IPS-NIHi11 (cell line): Measurements from ENCODE around the gene DNM1.
"Not testable (repeated sequence)": the region's sequence is repeated elsewhere in the genome, so short reads cannot be mapped to it uniquely, and the experiment has no call there.

Source experiments
- DNase-seq: peaks from one replicate; pipeline ENCODE4 v3.0.0; 2012; ENCODE audit warnings: mixed read lengths, low spot score

Gene DNM1

DNA sequence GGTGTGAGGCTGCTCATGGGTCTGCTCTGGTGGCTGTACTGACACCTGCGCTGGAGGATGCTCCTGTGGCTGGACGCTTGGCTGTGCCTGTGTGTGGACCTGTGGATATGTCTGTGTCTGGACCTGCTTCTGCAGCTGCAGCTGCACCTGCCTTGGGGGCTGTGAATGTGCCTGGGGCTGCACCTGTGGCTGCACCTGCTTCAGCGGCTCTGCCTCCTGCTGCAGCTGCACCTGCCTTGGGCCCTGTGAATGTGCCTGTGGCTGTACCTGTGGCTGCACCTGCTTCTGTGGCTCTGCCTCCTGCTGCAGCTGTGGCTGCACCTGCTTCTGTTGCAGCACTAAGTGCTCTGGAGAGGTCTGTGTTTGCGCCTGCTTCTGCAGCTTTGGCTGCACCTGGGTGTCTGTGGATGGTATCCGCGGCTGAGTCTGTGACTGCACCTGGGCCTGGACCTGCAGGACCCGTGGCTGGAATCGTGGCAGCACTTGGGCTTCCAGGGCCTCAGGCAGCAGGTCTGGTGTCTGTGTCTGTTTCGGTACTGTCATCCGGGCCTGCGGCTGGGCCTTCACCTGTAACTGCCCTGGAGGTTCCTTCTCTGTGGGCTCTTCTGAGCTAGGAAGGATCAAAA lies 24.3 kb upstream of the DNM1 start:
- DNase-seq: no peak

DNA sequence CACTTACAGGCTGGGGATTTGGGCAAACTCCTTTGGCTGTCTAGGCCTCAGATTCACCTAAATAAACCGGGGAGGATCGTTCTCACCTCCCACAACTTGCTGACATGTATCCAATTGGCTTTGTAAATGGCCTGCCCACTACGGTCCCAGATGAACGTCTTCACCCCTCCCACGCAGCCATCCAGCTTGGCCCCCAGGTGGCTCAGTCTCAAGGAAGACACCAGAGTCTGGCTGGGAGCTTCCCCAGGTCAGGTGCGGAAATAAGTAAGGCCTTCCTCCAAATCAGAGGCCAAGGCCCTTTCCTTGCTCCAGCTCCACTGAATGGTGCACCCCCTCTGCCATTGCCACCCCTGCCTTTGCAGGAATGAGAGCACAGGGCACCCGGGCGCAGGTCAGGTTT lies 23.2 kb upstream of the DNM1 start:
- no peak for DNase-seq

DNA sequence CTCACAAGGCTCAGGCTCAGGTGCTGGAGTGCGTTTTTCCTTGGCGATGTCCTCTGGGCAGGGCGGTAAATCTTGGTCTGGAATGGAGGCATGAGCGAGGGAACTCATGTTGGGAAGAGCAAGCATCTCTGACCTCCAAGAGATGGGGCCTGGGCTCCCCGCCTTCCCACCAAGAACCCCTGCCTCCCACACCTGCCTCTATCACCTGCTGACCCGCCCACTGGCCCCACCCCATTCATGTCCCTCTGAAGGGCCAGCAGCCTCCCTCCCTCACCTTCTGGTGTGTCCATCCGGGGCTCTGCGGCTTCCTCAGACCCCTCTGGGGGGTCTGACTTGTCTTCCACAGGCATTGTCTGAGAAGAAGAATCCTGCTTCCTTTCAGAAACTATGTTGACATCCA lies 22.7 kb upstream of the DNM1 start:
- no peak for DNase-seq

DNA sequence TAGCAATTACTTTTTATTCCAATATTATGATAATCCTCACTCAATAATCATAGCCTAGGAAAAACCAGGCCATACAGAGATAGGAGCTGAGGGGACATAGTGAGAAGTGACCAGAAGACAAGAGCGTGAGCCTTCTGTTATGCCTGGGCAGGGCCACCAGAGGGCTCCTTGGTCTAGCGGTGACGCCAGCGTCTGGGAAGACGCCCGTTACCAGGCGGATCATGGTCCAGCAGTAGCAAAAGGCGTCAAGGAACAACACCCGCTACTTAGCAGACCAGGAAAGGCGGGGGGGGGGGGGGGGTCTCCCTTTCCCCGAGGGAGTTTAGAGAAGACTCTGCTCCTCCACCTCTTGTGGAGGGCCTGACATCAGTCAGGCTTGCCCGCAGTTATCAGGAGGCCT lies 21.7 kb upstream of the DNM1 start:
- DNase-seq: not testable (repeated sequence)

DNA sequence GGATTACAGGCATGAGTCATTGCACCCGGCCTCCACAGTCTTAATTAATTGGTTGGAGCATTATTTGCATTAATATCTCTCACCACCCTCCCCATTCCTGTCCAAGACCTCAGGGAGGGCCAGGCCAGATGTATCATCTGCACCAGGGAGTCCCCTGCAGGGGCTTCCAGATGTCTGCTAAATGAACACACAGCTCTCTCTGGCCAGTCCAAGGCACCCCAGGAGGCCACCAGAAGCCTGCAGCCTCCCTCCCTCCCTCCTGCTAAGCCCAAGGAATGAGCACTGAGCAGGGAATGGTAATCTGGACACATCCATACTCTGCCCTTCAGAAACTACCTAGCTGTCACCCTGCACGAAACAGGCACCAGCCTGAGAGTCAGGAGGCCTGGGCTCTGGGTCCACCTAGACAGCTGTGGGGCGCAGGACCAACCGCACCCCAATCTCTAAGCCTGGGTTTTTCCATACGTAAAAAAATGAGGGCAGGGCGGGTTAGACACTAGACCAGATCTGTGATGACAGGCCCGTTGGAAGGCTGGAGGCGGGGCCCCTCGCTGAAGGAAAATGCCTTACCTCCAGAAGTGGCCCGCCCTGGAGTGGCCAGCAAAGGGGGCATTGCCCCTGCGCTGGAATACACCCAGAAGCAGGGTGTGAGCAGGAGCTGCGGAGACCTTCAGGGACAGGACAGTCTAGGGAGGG lies 20.1 kb upstream of the DNM1 start:
- no peak for DNase-seq

DNA sequence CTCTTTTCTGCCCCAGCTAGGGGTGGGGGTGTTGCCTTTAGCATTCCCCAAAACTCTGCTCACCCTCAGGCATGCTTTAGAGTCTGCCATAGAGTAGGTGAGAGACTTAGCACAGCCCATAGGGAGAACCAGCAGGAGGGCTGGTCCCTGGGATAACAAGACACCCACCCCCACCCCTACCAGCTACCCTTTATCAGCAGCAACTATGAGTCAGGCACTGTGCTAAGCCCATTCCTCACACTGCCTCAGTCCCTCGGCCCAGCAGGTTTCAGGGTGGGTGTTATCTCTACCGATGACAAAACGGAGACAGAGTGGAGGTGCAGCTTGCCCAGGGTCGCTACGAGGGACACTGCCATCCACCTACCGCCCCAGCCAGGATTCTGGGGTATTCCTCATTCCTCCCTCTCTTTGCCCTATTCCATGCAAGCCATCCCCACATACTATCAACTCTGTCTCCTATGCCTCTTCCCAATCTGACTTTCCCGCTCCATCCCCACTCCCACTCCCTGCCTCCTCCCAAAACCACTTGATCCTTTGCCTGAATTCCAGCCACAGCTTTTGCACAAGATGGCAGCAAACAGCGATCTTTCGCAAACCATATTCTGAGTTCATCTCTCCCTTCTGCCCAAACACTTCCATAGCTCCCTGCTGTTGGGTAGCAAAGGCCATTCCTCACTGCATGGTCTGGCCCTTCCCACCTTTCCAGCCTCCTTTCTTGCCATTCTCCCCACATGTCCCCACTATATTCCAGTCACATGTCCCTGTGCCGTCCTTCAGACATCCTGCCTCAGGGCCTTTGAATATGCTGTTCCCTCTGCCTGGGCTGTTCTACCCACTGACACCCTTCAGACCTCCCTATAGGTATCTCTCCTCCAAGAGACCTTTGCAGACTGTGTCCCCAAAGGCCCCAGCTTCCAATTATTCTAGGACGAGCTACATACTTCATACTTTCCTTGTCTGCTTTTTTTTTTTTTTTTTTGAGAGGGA lies 16.9 kb upstream of the DNM1 start:
- no peak for DNase-seq

DNA sequence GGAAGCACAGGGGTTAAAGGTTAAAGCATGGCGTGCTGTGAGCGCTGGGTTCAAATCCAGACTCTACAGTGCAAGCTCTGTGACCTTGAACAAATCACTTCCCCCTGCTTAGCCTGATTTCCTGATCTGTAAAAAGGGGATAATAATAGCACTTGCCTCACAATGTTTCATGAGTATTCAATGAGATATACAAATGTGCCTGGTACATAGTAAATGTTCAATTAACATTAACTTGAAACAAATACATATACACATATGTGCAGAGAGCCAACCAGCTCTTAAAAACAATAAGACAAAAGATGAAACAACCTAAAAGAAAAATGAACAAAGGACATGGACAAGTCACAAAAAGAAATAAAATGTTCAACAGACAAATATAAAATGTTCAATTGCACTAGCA lies 15.8 kb upstream of the DNM1 start:
- DNase-seq: no peak

DNA sequence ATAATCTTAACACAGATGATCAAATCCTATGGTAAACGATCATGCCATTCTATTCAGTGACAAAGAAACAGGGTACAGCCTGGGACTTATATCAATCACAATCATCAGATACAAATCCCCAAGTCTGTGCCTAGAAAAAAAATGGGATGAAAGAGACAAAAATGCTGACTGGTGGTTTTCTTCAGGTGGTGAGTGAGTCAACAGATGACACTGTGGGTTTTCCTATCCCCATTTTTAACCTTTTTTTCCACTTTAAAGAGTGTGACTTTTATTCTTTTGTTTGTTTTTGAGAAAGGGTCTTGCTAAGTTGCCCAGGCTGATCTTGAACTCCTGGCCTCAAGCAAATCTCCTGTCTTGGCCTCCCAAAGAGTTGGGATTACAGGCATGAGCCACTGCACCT lies 15.0 kb upstream of the DNM1 start:
- no peak for DNase-seq

DNA sequence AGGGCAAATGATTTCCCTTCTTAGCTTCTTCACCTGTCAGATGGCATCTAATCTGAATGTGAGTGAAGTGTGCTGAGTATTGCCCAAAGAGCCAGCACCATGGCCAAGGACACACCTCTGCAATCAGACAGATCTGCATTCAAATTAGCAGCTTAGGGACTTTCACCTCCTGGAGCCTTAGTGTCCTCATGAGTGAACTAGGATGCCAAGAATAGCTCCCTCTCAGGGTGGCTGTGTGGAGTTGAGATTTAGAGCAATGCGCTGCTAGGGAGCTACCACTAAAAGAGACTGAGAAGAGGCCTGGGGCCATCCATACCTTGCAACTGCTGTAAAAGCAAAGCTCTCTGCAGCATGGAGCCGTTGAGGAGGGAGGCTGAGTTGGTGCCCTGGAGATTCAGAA lies 13.2 kb upstream of the DNM1 start:
- DNase-seq: no peak

DNA sequence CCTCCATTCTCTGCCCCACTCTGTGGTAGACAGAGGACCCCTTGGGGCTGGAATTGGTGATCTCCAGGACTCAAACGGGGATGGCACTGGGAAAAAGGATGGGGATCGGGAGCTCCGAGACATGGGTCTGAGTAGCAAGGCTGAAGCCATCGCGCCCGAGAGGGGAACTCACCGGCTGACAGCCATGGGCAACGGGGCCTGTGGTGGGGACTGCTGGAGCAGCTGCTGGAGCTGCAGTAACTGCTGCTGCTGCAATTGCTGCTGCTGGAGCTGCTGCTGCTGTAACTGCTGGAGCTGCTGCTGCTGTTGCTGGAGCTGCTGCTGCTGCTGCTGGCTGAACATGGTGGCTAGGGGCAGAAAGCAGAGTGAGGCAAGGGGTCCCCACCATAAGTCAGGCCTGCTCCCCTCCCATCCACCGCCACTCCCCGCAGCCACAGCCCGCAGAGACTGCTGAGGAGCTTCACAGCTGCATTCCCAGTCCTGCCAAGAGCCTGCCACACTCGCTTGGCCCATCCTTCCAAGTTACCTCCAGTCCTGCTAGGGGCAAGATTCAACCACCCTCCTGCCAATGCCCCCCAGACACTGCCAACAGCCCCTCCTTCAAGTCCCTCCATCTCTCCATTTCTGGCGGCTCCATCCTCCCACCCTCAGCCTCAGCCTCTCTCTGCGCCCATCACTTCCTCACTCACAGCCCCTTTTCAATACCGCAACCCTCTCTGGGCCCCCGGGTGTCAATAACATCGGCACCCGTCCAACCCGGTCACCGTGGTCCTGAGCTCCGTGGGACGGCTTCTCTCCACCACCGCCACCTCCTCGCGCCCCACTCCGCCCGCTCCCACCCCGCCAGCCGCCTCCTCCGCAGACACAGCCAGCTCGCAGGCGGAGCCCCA lies 12.4 kb upstream of the DNM1 start:
- no peak for DNase-seq

DNA sequence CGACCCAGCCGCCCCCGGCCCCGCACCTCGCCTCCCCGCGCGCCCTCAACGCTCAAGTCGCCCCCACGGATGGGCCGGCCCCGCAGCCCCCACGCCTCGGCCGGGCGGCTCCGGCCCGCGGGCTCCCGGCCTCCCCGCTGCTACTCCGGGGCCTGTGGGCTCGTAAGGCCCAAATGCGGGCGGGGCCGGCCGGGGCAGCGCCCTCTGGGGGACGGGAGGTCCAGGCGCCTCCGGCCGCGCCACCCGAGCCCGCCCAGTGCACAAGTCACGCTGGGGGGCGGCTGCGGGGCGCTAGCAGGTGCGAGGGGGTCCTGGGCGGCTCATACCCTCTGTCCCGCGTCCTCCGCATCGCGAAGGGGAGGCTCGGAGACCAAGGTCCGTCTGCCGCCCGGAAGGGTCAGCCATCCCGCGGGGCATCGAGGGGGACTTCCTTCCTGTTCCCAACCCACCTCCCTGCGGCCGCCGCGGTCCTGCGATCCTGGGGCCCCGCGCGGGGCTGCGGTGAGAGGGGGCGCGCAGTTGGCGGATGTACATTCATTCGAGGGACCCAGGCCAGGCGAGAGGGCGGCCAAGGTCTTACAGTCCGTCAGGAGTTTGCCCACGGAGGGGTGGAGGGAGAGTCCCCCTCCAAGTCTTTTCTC lies 11.7 kb upstream of the DNM1 start, which contains the start of gene CIZ1:
Gene CIZ1 (minus strand): TSS at position 167 of the 641 bp plus-strand sequence. CDS start 715 bp downstream, outside the sequence.
- peak; percentile 98 for DNase-seq

DNA sequence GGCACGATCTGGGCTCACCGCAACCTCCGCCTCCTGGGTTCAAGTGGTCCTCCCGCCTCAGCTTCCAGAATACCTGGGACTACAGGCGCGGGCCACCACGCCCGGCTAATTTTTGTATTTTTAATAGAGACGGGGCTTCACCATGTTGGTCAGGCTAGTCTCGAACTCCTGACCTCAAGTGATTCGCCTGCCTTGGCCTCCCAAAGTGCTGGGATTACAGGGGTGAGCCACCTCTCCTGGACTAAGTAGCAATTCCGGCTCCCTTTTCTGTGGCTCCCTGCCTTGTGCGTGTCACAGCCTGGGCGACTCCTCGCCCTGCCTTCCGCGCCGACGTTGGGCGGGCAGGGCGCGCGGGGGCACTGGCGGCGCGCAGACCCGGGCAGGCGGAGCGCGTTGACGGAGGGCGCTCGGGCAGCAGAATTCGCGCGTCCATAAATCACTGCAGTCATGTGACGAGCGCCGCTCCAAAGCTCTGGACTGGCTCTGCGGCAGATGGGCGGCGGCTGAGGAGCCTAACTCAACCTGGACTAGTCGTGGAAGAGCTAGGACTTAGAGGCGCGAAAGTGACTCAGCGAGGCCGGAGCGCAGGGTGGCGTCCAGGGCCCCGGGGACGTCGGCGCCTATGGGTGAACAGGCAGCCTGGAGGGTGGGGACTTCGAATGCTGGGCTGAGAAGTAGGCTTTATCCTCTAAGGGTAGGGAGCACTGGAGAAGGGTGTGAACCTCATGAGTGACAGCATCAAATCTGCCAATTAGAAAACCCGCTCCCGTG lies 10.4 kb upstream of the DNM1 start:
- peak; percentile 59 for DNase-seq

DNA sequence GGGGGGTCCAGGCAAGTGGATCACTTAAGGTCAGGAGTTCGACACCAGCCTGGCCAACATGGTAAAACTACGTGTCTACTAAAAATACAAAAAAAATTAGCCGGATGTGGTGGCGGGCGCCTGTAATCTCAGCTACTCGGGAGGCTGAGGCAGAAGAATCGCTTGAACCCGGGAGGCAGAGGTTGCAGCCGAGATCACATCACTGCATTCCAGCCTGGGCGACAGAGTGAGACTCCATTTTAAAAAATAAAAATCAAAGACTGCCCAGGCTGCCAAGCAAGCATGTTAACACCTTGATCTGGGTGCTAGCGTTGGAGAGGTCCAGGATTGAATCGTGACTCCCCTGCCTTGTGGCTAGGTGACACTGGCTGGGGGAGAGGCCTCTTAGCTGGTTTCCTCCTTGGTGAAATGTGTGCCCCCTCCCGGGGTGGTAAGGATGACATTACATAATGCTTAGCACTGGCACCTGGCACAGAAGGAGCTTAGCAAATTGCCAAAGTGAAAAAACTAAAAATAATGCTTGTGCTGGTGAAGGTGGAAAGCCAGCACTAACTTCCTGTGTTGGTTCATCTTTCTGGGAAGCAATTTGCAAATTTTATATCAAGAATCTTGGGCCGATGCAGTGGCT lies 9.6 kb upstream of the DNM1 start:
- no peak for DNase-seq

DNA sequence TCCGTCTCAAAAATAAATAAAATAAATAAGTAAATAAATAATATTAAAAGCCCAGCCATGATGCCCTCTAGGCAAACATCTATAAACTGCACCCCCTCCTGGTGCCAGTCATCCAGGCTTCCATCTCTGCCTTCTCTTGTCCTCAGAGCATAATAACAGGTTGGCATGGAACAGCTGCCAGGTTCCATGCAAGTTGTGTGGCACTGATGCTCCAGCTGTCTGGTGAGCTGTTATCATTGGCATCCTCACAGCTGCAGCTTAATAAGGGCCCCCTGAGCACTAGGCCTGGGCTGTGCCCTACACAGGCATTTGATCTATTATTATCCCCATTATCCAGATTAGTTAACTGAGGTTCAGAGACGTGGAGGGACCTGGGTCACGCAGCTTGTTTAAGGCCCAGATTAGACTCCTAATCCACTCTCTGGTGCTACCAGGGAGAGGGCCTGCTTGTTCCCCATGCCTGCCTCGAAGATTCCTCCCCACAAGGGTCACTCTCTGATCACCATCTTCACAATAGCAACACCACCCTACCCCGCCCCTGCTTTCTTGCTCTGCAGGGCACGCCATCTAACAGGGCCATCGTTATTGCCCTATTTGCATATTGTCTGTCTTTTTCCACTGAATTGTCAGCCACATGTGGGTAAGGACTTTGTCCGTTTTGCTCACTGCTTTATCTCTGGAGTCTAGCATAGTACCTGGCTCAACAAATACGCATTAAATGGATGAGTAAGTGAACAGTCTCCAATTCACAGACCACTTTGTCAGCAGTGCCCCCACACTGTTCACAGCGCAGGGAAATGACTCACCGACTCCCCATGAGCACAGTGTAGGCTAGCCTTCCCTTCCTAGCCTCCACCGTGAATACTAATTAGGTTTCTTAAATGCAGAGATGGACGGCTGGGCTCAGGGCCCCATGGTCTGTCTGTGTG lies 1.5 kb upstream of the DNM1 start:
- no peak for DNase-seq

DNA sequence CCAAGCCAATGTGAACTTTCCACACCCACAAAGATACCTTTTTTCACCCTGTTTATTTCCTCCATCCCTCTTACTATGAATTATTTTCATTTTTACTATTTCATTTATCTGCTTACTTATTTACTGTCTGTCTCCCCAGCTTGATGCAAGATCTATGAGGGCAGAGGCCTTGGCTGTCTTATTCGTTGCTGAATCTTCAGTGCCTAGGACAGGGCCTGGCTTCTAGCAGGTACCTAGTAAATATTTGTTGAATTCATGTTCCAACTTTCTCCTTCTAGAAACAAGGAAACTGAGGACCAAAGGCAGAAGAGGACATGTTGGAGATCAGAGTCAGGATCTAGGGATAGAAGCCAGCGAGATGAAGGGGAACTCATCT lies 543 bp upstream of the DNM1 start:
- DNase-seq: no peak

DNA sequence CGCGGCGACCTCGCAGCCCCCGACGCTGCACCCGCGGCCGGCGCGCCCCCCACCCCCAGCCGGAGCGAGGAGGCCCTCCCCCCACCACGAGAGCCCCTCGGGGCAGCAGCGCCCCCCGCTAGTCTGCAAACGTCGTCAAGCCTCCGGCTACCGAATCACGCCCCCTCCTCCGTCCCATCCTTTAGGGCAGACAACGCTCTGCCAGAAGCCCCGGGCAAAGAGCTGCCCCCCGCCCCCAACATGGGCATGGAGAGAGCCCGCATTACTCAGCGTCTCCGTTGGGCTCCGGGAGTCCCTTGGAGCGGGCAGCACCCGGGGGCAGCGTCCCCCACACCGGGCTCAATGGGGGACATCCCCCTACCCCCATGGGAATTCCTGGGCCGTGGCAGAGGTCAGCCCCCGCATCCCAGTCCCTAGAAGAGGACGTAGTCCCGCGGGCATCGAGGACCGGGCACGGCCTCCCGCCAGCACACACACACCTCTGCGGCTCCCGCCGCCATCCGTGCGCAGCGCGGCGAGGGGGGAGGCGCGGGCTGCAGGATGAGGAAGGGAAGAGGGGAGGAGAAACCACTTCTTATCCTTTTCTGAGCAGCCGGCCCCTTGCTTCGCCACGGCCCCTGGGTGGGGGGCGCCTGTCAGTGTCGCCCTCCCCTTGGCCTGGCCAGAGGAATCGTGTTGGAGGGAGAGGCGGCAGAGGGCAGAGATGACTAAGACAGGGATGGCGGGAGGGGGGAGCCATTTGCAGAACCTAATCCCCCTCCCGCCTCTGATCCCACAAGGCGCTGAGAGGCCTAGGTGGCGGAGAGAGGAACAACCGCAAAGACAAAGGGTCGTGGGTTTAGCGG lies 750 bp downstream of the DNM1 start:
- DNase-seq: peak; percentile 80

DNA sequence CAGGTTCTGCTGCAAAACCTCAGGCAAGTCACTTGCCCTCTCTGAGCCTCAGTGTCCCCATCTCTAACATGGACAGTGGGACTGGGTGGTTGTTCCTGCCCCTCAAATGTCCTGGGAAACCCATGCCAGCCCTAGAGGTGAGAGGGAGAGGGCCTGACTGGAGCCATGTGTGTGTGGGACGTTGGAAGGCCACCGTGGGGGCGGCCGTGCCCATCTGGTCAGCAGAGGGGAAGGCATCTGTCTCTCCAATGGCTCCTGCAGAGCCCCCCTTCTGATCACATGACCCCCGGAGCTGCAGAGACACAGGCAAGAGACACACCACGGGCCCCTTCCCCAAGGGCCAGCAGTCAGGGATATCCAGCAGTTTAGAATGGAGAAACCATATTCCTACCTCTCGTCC lies 1.7 kb downstream of the DNM1 start:
- no peak for DNase-seq
